Endothelial cell (in vitro differentiated cells): ENCODE results near the gene PYROXD2. TPM values are rescaled to one million over a fixed set of nuclear protein-coding genes. Genes with fewer than 3 reads are reported as not detected.
"Not testable (repeated sequence)": the region's sequence is repeated elsewhere in the genome, so short reads cannot be mapped to it uniquely, and the experiment has no call there.

Experiments
- DNase-seq: peaks from one replicate; pipeline ENCODE4 v3.0.0; 2021; ENCODE audit warnings: low spot score
- H3K27ac Mint-ChIP-seq: one replicate; pipeline ENCODE4 v1.8.0; 2021; ENCODE audit warnings: mixed read lengths, inconsistent platforms; ENCODE audit not compliant: unreplicated experiment
- H3K27me3 Mint-ChIP-seq: one replicate; pipeline ENCODE4 v1.8.0; 2021; ENCODE audit warnings: mild to moderate bottlenecking, moderate library complexity, mixed read lengths, inconsistent platforms; ENCODE audit not compliant: unreplicated experiment
- H3K36me3 Mint-ChIP-seq: one replicate; pipeline ENCODE4 v1.8.0; 2021; ENCODE audit warnings: mild to moderate bottlenecking, low read depth, mixed read lengths, inconsistent platforms; ENCODE audit not compliant: unreplicated experiment
- H3K4me1 Mint-ChIP-seq: one replicate; pipeline ENCODE4 v1.8.0; 2021; ENCODE audit warnings: mild to moderate bottlenecking, mixed read lengths, inconsistent platforms; ENCODE audit not compliant: unreplicated experiment
- H3K4me3 Mint-ChIP-seq: one replicate; pipeline ENCODE4 v1.8.0; 2021; ENCODE audit warnings: mild to moderate bottlenecking, mixed read lengths, inconsistent platforms; ENCODE audit not compliant: unreplicated experiment
- H3K9me3 Mint-ChIP-seq: one replicate; pipeline ENCODE4 v1.8.0; 2021; ENCODE audit warnings: mixed read lengths, inconsistent platforms; ENCODE audit not compliant: unreplicated experiment
- CTCF ChIP-seq: fragments of 200-600 bp; sonication (generic); IDR thresholded peaks from one replicate; pipeline ENCODE4 v1.5.0; 2021; ENCODE audit warnings: antibody characterized with exemption; ENCODE audit not compliant: unreplicated experiment
- total RNA-seq: library from RNA; stranded (reverse); fragmentation: NEBNext Ultra II Directional; extraction: Animal tissue kit (Norgen Biotek cat#: 25700); gene quantifications from one replicate; pipeline ENCODE4 v1.2.1, GENCODE V29; 2021; ENCODE audit not compliant: unreplicated experiment

Gene PYROXD2
- total RNA-seq, 1 donor from 2014 or later = 5.8 TPM

GRCh38 chr10:98344589-98345038, 70.4 kb downstream of the PYROXD2 start:
- H3K36me3 Mint-ChIP-seq = peaks cover 9% of the 10 kb centered on the region
- peaks cover 3% of the 10 kb centered on the region for H3K27me3 Mint-ChIP-seq
- H3K4me1 Mint-ChIP-seq = peaks cover 4% of the 10 kb centered on the region
- no peak overlapping the region for H3K4me3 Mint-ChIP-seq
- no peak for DNase-seq
- H3K27ac Mint-ChIP-seq = no peak overlapping the region
- TF ChIP-seq CTCF = no peak
- peaks cover 4% of the 10 kb centered on the region for H3K9me3 Mint-ChIP-seq

- H3K9me3 Mint-ChIP-seq, H3K36me3 Mint-ChIP-seq, H3K27ac Mint-ChIP-seq, H3K4me1 Mint-ChIP-seq, H3K4me3 Mint-ChIP-seq, DNase-seq, H3K27me3 Mint-ChIP-seq: not testable (repeated sequence)
These were observed 73.3 kb downstream of the PYROXD2 start for GRCh38 chr10:98341701-98342100.

DNA sequence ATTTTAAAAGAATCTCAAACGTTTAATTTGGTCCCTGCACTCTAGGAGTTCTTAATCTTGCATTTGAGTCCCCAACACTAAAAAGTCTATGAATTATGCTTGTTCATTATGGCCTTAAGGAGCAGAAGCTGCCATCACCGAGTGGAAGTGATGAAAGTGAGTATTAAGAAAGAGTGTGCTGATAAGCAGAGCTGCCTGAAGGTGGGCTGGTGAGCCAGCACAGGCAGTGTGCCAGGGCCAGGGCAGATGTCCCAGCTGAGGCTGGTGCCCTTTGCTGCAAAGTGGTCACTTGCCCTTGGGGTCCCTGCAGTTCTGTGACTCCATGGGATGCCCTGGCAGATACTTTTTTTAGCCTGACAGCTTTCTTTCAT, 74.1 kb downstream of the PYROXD2 start:
- Mint-ChIP-seq H3K9me3 (no peaks in the 10 kb centered on the region), H3K36me3 (no peaks in the 10 kb centered on the region), H3K4me1 (peaks cover 2% of the 10 kb centered on the region), H3K4me3 (no peak overlapping the region), H3K27me3 (no peaks in the 10 kb centered on the region), H3K27ac (no peak overlapping the region)
- no peak for TF ChIP-seq CTCF
- no peak for DNase-seq

- Mint-ChIP-seq H3K4me3 (no peak overlapping the region), H3K27me3 (no peaks in the 10 kb centered on the region), H3K4me1 (peaks cover 2% of the 10 kb centered on the region), H3K27ac (no peak overlapping the region), H3K9me3 (no peaks in the 10 kb centered on the region), H3K36me3 (no peaks in the 10 kb centered on the region)
- DNase-seq = no peak
- no peak for TF ChIP-seq CTCF
These were observed 74.6 kb downstream of the PYROXD2 start for GRCh38 chr10:98340261-98340939.

DNA sequence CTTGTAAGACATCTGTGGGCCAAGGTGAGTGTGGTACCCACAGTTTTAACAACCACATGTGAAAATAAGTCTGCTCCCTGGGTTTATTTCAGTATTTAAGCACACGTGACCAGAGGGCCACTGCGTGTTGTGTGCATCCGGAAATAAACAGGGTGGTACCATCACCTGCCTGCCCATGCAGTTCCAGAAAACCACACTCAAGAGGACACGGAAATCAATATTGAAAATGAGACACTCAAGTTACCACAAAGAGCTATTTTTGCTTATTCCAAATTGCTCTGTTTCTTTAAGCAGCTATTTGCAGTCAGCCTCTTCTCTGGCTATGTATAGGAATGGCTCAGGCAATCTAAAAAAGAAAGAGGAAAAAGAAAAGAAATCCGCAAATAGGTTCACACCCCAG, 75.2 kb downstream of the PYROXD2 start:
- no peak overlapping the region for H3K4me3 Mint-ChIP-seq
- no peaks in the 10 kb centered on the region for H3K36me3 Mint-ChIP-seq
- DNase-seq = no peak
- peaks cover 2% of the 10 kb centered on the region for H3K4me1 Mint-ChIP-seq
- no peak overlapping the region for H3K27ac Mint-ChIP-seq
- no peaks in the 10 kb centered on the region for H3K27me3 Mint-ChIP-seq
- H3K9me3 Mint-ChIP-seq = no peaks in the 10 kb centered on the region
- TF ChIP-seq CTCF = no peak
